Stimulated activated CD4-positive, alpha-beta T cell treated with anti-CD3 and anti-CD28 coated beads, Interleukin-12 subunit alpha, Interleukin-12 subunit beta, amount 100 ng/mL, for 24 hours (primary cell): ENCODE results near the gene TERF2IP.

Experiments used
- DNase-seq, 2 experiments: peaks; one replicate each; pipeline ENCODE4 v3.0.0-alpha.2; 2020; ENCODE audit warnings: low read depth in 2 of 2

TERF2IP gene, protein sequence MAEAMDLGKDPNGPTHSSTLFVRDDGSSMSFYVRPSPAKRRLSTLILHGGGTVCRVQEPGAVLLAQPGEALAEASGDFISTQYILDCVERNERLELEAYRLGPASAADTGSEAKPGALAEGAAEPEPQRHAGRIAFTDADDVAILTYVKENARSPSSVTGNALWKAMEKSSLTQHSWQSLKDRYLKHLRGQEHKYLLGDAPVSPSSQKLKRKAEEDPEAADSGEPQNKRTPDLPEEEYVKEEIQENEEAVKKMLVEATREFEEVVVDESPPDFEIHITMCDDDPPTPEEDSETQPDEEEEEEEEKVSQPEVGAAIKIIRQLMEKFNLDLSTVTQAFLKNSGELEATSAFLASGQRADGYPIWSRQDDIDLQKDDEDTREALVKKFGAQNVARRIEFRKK

DNA sequence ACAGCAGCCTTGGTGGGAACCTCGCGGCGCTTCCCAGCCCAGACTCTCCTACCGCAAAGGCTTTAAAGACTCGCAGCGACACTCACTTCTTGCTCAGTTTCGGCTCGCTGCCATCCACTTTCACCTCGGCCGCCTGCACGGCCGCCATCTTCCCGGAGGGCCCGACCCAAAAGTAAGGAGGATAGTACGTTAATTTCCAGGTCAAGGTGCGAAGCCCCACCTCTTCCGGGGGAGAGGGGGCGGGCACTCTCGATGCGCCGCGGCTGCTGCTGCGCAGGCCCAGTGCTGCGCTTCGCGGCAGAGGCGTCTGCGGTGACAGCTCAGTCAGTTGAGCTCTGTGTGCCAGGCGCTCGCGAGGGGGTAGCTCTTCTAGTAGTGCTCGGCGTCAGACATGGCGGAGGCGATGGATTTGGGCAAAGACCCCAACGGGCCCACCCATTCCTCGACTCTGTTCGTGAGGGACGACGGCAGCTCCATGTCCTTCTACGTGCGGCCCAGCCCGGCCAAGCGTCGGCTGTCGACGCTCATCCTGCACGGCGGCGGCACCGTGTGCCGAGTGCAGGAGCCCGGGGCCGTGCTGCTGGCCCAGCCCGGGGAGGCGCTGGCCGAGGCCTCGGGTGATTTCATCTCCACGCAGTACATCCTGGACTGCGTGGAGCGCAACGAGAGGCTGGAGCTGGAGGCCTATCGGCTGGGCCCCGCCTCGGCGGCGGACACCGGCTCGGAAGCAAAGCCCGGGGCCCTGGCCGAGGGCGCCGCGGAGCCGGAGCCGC lies at the start of gene TERF2IP, which contains the start of gene KARS1:
Gene TERF2IP, plus strand, starts transcription at position 282 of the 773 bp plus-strand sequence. Its CDS starts 110 bp downstream, at position 392.
Gene KARS1, minus strand, starts transcription at position 174 of the 773 bp plus-strand sequence. Its CDS starts 26 bp downstream, at position 148.
- DNase-seq = peak; percentile 88 to 89

DNA sequence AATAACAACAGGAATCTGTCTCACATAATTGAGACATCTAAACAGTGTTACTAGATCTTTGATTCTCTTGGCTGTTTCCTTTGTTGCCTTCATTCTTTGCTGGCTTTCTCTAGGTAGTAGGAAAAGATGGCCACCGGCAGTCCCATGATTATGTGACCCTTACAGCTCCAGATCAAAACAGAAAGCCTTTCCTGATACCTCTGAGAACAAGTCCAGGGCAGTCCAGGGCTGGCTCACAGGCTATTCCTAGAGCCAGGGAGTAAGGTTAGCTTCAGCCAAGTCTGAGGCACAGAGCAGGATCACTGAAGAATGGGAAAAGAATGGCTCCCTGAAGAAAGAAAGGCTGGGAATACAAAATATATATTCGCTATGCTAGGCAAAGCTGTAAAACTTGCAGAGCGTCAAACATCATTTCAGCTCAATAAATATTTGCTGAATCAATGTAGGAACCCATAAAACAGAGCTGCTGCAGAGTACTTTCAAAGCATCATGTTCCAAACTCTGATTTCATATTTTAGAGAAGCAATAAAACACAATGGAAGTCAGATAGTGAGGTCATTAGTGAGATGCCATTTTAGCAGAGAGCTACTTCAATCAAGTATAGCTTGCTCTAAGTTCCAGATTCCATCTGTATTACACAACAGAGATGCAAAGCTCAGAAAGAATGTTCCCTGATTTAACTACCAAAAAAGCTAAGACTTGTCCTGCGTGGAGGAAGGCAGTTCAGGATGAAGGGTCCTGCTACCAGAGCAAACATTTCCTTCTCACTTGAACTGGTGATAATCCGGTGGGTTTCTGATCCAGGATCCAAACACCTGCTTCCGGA lies 47.9 kb upstream of the TERF2IP start:
- DNase-seq = no peak

DNA sequence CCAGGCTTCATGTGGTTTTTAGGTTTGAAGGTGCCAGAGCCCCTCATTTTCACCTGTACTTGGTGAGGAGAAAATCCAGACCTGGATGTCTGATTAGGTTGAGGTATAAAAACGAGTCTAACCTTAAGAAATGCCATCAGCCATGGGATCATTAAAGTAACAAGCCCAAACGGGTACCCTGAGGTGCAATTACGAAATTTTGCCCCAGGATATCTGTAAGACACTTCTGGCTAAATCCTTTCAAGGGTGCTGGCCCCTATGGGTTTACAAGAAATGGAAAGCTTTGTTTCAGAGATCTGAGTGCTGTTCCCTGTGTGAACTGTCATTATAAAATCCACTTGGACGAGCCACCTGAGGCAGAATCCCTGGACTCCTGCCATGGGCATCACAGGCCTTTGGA lies 44.3 kb upstream of the TERF2IP start:
- no peak for DNase-seq

DNA sequence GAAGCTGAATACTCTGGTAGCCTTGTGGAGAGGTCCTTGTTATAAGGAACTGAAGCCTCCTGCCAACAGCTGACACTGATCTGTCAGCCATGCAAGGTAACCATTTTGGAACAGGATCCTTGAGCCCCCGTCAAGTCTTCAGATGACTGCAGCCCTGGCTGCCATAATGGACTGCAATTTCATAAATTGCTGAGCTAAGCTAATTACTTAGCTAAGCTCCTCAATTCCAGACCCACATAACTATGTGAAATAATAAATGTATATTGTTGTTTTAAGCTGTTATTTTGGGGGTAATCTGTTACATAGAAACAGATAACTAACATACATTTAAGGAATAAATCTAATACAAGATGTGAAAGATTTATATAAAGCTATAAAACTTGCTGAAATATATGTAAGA lies 41.1 kb upstream of the TERF2IP start:
- no peak for DNase-seq

DNA sequence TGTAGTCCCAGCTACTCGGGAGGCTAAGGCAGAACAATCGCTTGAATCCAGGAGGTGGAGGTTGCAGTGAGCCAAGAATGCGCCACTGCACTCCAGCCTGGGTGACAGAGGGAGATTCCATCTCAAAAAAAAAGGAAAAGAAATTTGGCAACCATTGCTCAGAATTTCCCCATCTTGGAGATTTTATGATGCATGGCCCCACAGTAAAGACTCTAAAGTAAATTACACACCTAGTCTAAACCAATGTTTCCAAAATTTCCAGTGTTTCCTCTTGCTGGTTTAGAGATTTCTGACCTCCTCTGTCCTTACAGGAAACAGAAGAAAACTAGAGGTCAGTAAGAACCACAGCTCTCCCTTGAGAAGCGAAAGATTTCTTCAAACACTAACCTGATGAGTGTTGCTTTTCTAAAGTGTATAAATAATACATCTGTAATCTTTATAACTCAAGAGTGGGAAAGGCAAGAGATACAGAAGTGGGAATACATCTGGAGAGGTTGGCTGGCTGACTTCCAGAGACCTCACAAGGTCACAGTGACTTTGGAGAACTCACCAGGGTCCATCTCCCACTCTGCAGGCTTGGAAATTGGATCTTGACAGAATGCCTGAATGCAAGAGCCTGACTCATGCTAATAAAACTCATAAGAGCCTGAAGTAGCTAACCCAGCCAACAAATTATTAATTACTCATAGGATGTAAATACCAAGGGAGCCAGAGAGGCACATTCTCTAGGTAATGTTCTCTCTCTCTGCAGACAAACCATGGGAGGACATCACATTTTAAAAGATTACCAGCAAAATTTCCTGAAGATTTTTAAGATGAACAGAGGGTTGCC lies 33.3 kb upstream of the TERF2IP start:
- no peak for DNase-seq

DNA sequence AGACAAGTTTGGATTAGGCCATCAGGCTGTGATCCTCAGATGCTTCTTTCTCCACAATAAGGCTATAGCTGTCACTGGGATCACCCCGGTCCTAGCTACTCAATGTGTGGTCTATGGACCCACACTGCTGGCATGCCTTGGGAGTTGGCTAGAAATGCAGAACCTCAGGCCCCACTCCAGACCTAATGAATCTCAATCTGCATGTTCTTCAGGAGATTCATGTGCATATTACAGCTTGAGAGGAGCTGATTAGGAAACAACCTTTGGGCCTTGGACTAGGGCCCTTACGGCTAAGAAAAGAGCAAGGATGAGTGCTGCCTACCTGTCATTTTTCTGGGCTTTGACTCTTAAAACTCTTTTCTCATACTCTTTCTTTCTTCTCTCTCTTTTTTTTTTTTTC lies 32.0 kb upstream of the TERF2IP start:
- no peak for DNase-seq

DNA sequence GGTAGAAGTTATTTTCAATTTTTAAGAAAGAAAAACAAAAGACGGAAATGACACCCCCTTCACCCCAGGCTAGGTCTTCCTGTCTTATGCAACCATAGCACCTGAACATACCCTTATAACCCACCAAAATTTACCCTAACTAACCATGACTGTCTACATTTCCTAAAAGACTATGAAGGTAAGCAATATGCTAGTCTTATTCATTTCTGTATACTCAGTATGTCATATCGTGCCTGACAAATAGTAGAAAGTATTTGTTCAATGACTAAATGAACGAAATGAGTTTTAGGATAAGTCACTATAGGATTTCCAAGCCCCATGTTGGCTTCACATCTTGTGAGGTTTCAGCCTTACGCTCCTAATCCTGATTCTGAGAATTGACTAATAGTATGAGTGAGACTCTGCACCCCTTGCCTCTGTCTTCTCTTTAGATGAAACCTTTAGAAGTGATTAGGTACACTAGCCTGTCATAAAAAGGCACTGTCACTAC lies 31.0 kb upstream of the TERF2IP start:
- no peak for DNase-seq

DNA sequence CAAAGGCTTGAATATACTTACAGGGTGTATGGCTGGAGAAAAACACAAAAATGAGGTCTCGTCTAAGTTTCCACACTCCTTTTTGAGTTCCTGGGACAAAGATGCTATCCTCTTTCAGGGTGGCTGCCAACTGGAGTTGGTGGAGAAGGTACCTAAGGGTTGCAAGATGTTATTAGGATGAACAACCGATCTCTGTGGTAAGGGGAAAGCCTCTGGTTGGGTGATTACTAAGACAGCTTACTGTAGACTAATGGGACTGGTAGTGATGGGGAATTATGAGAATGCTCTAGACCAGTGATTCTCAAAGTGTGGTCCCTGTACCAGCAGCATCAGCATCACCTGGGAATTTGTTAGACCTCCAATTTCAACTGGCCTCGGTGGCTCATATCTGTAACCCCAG lies 30.5 kb upstream of the TERF2IP start:
- DNase-seq = no peak

DNA sequence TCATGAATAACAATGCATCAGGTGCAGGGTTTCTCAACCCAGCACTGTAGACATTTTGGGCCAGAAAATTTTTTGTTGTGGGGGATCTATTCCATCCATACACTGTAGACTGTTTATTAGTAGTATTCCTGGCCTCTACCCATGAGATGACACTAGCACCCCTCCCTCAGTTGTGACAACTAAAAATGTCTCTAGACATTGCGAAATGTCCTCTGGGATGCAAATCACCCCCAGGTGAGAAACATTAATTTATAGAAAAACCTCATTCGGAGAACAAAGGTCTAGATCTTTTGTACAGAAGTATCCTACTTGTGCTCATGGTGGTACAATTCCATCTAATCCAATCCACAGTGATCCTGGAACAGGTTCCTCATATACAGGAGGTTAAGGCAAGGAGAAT lies 28.8 kb upstream of the TERF2IP start:
- no peak for DNase-seq

DNA sequence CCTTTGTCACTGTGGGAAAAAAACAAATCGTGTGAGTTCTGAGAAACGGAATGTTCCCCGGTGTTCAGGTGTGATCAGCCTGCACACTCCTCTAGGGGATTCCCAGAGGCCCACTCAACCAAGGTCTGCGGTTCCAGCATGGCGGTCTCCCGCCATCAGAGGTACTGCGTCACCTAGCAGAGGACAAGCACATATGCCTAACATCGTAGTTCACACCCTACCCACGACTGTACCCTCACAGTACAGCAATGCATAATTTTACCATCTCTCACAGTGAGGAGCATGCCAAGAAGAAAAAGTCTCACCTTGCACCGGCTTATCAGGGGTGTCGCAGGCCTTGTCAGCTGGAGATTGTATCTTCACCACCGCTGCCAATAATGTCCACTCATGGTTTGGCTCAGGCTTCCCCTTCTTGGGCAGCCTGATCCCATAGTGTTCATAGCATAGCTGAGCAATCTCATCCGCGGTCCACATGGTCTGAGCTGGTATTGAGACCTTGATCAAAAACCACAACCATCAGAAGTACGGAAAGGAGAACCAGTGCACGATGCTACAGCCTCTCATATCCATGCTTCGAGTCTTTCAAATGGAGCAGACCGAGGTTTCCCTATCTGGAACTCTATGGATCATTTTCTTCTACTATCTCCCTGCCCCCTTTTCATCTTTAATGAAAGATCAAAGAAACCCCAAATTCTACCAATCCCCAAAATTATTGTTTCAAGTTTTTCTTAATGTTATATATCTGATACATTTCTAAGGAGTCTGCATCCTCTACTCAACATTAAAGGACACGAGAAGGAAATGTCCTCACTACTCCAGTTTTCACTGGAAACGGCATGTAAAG lies 27.0 kb upstream of the TERF2IP start:
- no peak for DNase-seq

DNA sequence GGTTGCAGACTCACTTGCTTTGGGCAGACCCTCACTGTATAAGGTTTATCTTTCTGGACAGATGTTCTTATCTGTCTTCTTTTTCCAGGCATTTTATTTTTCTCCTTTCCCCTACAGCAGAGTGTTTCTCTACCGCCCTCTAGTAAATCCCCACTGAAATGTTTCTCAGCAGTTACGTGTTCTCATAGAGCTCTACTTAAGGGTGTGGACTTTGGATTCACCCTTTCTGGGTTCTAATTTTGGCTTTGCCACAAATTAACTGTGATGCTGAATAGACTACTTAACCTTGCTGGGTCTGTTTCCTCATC lies 26.4 kb upstream of the TERF2IP start:
- DNase-seq = no peak

DNA sequence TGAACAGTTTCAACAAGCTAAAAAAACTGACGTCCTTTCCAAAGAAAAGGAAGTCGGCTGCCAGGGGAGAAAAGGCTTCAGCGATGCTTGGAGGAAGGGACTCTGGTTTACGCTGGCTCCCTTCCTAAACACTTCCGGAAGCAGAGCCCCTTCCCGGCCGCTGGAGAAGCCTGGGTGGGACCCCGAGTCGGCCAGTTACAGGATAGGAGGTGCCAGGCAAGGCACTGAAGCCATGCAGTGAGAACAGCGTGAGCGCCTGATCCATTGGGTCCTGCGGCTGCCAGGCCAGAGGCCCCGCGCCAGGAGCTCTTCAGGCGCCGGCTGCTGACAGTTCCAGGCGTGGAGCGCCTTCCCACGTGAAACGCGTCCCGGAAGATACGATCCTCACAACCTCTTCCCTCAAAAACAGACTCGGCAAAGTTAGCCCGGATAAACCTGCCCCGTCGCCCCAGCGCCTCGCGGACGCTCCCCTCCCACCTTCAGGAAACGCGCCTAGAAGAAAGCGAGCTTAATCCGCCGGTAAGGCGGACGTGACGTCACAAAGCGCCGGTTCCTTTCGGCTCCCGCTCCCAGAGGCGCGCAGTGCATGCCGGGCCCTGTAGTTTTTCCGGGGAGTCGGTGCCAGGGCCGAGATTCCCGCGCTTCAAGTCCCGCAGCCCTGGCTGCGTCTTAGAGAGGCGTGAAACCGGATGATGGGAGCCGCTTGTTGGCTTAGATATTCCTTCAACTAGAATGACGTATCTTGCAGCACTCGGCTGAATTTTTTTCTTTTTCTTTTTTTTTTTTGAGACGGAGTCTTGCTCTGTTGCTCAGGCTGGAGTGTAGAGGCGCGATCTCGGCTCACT lies 24.6 kb upstream of the TERF2IP start, which contains the start of gene ADAT1:
Gene ADAT1, minus strand, starts transcription at position 521 of the 845 bp plus-strand sequence. CDS start 2,482 bp downstream, outside the sequence.
- DNase-seq = peak; percentile 96 to 98

DNA sequence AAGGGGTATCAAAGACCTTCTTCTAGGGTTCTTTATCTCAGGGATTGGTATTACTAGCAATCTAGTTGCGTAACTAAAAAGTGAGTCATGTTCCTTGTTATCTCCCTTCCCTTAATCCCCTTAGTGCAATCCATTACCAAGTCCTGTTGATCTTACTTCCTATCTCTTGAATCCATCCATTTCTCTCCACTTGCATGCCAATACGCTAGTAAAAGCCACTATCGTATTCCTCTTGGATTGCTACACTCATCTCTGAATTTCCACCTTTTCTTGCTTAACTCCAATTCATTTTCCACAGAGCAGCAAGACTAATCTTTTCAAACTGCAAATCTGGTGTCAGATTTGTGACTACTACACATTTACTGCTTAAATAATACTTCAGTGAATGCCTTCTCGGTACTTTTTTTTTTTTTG lies 22.6 kb upstream of the TERF2IP start:
- DNase-seq = no peak

DNA sequence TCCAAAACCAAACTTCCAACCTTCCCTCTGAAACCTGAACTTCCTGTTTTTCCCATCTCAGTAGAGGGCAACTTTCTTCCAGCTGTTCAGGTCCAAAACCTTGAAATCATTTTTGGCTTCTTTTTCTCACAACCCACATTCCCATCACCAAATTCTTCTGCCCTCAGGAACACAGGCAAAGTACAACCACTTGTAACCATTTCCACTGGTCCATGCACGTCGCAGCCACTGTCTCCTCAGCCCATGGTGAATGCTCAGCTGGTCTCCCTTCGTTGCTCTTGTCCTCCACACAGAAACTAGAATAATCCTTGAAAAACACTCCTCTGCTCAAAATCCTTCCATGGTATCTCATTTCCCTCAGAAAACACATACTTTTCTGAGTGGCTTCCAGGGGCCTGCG lies 20.8 kb upstream of the TERF2IP start:
- DNase-seq = no peak

DNA sequence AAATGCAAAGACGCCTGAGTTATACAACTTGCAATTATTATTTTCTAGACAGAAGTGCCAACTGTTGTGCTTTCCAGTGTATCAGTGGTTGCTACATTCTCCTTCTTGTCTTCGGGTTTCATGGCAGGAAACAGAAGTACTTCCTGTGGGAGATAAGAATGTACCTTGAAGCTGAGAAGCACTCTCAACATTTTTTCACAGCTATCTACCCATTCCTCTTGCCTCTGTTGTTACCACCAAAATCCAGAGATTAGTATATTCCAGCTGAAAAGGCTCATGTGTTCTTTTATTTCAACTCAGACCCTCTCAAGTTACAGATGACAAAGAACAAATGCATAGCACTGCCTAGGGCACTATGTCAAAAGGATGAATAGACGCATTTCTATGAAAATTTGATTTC lies 19.7 kb upstream of the TERF2IP start:
- no peak for DNase-seq

DNA sequence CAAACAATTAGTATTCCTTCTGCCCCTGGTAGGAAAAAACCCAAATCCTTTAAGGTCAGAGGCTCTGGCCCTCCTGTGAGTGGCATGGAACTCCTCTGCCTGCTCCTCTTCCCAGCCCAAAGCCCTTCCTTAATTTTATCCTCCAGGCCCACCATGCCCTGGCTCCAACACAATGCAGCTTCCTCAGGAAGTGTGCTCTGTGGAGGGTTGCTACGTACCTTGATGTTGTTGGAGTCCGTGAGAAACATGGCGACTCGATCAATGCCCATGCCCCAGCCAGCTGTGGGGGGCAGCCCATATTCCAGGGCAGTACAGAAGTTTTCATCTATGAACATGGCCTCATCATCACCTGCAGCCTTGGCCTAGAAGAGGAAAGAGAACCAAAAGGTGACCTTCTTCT lies 19.2 kb upstream of the TERF2IP start:
- DNase-seq = no peak

DNA sequence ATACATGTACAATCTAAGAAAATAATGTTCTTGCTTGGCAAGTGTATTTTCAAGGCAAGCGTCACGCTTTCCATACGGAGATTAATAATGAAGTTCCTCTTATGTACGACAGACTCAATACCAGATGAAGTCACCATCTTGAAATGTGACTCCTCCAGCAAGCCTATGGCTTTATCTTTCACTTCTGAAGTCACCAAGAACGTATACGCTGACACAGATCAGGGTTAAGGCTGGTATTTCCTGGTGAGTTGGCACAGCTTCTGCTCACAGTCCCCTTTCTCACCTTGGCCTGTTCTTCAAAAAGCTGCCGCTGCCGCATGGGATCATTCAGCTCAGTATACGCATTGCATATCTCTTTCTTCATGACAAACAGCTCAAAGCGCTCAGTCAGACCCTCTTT lies 18.4 kb upstream of the TERF2IP start:
- no peak for DNase-seq

DNA sequence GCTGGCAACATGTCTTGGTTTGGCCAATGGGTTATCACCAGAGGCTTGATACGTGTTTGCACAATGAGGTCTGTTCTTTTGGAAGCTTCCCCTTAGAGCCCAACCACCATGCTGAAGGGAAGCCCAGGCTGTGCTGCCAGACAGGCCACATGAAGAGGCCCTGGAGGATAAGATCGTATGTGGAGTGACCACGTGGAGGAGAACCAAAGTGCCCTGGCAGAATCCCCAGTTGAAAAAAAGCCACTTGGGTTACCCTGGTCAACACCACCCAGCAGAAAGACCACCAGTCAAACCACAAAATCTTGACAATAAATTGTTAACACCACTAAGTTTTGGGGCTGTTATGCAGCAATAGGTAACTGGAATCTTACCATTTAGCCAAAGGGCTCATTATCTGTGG lies 17.5 kb upstream of the TERF2IP start:
- no peak for DNase-seq

DNA sequence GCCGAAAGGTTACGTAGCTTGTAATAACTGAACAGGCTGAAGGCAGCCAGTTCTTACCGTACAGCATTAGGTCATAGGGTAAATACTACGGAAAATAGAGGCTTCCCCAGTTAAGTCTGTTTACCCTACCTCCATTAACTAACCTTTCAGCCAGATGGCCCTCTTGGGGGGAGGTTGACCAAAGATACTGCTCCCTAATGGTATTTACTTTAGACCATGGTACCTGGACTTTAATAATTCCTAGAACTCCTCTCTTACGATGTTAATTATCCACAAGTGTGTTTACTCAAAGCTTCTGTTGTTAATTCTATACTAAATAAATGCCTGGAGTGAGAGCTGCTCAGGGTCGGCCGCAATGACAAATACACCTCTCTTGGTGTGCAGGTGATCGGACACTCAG lies 14.7 kb upstream of the TERF2IP start:
- no peak for DNase-seq
